Stimulated activated CD8-positive, alpha-beta memory T cell treated with anti-CD3 and anti-CD28 coated beads, Interleukin-7, amount 100 ng/mL, for 24 hours (primary cell): Measurements from ENCODE around the gene PRG3.
"Not testable (repeated sequence)": the region's sequence is repeated elsewhere in the genome, so short reads cannot be mapped to it uniquely, and the experiment has no call there.

Experiments
- DNase-seq: peaks from one replicate; pipeline ENCODE4 v3.0.0-alpha.2; 2020; ENCODE audit warnings: low read depth

PRG3 gene

DNA sequence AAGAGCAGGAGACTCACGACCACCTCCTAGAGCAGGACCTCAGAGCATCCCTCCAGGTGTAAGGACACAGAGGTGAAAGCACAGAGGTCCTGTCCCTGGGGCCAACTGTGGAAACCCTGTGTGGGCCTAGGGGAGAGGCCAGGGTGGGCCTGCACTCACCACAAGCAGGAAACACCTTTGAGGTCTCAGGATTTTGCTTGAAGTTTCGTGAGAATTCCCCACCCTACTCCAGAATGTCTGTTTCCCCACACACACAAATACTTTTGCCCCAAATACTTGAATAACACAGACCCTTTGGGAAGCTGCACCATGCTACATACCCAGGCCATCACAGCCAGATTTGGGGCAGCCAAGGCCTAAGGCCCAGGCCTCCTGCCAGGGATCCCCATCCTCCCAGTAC, 27.8 kb upstream of the PRG3 start:
- no peak for DNase-seq

- DNase-seq = no peak
Measured at GRCh38 chr11:57407941-57408475, 27.1 kb upstream of the PRG3 start.

GRCh38 chr11:57407010-57407920, 26.3 kb upstream of the PRG3 start:
- no peak for DNase-seq

DNA sequence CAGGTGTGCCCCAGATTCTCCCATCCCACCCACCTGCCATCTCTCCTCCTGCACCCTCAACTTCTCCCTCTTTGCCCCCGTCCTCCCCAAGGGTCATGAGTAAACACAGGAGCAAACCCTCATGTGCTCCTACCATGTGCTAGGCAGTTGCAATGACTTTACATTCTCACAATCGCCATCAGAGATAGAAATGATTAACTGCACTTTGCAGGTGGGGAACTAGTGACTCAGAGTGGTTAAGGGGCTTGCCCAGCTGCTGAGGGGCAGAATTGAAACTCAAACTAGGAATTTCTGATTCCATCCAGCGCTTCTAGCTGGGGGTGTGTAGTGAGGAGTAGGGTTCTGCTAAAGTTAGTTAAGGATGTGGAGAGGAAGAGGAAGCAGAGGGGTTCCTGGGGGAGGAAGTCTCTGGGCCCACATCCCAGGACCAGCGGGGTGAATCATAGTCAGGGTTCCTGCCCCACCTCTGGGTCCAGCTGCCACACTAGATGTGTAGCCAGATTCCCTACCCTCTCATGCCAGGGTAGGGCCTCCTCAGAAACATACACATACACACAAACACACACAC, 25.5 kb upstream of the PRG3 start:
- peak; percentile 4 for DNase-seq

- DNase-seq = no peak
Measured at GRCh38 chr11:57405271-57405860, 24.4 kb upstream of the PRG3 start.

DNA sequence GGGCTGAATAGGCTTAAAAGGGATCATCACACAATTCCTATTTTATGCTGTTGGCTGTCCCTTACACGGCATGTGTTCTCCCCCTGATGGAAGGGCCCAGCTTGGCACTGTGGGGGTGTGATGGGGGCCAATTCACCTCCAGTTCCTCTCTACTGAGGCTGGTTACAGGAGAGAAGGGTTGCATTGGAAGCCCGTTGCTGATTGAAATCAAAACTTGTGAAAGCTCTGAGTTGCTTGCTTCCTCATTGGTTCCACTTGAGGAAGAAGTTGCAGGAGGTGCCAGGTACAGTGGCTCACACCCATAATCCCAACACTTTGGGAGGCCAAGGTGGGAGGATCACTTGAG, 22.8 kb upstream of the PRG3 start:
- DNase-seq = no peak

DNA sequence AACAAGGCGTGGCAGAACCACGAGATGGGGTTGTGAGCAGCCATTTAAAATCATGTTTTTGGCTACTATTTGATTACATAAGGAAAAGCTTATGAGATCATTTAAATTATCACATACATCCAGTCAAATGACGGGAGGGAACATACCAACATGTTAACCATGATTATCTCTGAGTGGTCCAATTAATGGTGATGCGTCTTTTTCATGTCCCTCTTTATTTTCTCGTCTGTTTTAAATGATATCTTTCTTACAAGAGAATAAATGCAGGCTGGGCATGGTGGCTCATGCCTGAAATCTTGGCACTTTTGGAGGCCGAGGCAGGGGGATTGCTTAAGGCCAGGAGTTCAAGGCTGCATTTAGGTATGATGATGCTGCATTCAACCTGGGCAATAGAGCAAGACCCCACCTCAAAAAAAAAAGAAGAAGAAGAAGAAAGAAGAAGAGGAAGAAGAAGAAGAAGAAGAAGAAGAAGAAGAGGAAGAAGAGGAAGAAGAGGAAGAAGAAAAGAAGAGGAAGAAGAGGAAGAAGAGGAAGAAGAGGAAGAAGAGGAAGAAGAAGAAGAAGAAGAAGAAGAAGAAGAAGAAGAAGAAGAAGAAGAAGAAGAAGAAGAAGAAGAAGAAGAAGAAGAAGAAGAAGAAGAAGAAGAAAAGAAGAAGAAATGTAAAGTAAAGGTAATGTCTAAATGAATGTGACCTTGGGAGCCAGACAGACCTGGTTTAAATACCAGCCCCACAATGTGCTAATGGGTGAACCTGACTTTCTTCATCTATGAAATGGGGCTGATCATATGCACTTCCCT, 22.3 kb upstream of the PRG3 start:
- DNase-seq = not testable (repeated sequence)

DNA sequence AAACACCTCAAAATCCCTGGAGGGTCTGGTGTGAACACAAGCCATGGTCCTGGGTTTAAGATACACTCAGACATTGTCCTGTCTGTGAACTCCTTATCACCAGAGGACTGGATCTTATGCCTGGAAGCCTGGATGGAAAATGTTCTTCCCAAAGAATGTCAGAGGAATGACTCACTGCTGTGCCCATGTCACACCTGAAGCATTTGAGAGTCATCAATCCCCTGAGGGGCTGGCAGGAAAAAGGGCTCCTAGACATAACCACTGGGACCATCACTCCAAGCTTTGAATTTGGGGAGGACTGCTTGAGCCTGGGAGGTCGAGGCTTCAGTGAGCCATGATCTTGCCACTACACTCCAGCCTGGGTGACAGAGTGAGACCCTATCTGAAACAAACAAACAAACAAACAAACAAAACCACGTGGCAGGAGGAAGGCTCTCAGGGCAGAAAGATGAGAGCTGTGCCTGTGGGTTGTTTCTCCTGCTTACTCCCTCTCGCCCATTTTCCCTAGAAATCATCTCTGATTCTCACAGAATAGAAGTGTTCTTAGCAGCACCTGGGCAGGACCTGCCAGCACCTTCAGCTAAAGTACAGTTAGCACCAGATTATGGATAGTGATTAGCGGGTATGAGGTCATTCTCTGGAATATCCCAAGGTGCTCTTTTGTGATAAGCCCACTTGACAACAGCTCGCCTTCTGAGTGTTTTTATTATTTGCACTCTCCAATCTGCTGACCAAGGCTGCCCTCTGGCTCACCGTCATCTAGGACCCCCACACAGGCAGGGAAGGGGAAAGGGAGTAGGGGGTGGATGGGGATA, 21.4 kb upstream of the PRG3 start:
- DNase-seq = no peak

- no peak for DNase-seq
Measured at GRCh38 chr11:57399972-57400578, 19.1 kb upstream of the PRG3 start.

DNA sequence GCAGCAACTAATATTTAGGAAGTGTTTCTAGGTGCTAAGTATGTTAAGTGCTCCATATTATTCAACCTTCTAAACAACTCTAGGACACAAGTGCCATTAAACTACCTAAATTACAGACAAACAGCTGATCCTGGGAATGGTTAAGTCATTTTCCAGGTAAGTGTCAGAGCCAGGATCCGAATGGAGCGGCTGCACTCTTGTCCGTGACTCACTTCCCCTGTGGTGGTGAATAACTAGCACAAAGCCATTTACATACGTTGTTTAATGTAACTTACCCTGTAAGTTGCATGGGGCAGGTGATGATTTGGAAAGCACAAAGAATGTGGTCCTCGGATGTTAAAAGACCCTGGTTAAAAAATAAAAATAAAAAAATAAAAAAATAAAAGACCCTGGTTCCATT, 18.3 kb upstream of the PRG3 start:
- DNase-seq = no peak

GRCh38 chr11:57397394-57397990, 16.5 kb upstream of the PRG3 start:
- DNase-seq = no peak

- no peak for DNase-seq
Measured at GRCh38 chr11:57396744-57397143, 15.8 kb upstream of the PRG3 start.

DNA sequence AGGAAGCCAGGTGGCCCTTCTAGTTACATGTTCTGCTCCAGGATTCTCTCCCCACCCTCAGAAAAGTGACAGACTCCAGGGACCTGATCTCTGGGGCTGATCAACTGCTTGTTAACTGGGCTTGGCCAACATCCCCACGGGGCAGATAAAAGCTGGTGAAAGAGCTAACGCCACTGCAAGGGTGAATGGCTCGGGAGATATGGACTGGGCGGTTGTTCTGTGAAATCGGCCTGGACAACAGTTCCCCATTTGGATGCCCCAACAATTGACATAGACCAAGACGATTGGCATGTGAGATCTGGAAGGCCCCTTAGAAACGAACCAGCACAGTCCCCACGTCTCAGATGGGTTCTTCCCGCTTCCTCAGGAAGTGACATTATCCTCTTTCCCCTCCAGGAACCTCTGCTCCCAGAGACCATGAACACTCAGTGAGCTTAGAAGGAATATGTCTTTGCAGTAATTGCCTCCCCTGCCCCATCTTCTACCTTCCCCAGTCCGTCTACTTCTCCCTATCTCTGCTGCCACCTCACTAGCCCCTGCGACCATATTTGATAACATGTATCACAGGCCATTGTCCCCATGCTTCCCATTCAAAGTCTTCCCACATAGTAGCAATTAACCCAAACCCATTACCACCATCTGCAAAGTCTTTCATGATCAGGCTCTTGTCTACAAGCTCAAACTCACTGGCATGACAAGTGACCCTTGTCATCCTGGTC, 15.1 kb upstream of the PRG3 start:
- DNase-seq = no peak

DNA sequence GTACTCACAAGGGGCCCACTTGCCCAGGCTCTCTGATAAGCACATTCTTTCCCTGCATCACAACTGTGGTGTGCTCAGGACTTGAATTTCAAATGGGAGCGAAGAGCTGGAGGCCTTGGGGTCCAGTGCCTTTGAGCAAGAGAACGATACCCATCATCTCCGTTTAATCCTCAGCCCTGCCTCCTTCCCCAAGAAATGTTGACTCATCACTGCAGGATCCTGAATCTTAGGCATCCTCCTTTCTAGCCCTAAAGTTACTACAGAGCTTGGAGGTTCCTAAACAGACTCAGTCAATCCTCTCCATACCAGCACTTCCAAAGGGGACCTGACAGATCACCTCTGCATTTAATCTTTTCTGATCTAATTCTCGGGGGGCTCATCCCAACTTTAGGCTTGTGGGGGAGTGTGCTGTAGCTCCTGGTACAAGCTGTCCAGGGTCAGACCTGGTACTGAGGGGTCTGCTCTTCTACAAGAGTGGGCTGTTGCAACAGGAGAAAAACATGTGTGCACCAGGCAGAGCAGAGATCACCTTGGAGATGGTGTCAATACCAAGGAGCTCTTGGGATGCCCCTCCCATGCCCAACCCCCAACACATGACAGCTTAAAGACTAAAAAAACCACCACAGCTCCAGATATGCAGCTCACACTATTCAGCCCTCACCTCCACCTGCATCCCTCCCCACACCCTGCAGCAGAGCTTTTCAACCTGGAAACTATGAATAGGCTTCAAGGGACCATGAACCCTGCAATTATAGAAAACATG, 13.4 kb upstream of the PRG3 start:
- no peak for DNase-seq

DNA sequence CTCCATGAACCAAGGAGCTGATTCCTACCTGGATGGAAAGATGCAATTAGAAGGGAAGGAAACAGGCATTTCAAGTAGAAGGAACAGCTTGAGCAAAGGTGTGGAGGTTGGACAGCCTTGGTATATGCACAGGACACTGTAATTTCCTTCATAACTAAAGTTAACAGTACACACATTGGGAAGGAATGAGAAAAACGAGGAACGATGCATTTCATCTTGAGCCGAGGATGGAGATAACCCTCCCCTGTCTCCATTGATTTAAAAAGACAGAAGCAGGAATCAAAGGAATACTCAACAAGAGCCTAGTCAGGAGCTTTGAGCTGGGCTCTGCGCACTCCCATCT, 11.8 kb upstream of the PRG3 start:
- no peak for DNase-seq

DNA sequence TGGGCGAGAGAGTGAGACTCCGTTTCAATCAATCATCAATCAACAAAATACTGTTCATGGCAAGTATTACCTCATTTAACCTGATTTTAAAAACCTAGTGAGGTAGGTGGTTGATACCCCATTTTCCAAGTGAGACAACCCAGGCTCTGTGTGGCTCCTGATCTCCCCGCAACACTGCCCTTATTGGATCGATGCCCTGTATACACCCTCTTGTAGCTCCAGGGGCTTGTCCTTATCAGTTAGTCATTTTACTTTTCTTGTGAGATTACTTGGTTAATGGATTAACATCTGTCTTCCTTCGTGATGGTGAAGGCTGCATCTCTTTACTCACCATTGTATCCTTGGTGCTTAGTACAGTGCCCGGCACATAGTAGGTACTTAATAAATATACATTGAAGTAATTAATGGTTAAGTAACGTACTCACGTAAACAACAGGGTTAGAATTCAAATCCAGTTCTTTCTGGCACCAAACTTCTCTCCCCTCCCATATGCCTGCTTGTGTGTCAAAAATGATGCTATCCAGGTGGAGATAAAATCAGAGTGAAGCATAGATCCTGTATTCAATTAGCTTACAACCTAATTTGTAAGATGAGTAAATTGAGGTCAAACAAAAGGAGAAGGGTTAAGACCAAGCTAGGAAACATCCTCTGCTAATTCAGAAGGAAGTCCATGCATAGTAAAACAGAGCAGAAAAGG, 11.3 kb upstream of the PRG3 start:
- DNase-seq = no peak

DNA sequence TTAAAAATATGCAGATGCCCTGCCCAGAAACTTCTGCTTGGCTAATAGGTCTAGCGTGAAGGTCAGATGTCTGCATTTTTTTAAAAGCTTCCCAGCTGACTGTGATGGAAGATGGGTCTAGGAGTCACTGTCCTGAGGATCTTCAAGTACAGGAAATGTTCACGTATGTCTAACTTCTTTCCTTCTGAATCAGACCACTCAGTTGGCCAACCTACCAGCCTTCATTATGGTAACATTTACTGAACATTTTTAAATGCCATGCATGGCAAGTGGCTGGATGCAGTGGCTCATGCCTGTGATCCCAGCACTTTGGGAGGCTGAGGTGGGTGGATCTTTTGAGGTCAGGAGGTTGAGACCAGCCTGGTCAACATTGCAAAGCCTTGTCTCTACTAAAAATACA, 10.6 kb upstream of the PRG3 start:
- no peak for DNase-seq

GRCh38 chr11:57391111-57391510, 10.2 kb upstream of the PRG3 start:
- DNase-seq = no peak

- no peak for DNase-seq
Measured at GRCh38 chr11:57390535-57390934, 9.6 kb upstream of the PRG3 start, which contains the start of gene PRG2. Gene PRG2, minus strand, starts transcription at chr11:57390650. Its CDS starts 706 bp downstream, at chr11:57389944.
